HepG2 (cell line): ENCODE data around the gene MCAT. TPM values are rescaled to one million over a fixed set of nuclear protein-coding genes. Genes with fewer than 3 reads are reported as not detected.

ENCODE experiments used
- ATAC-seq: fragments of 200-7000 bp; cut with Tn5 transposase; 3 replicates; pipeline ENCODE4 v1.9.1; 2020; ENCODE audit warnings: mild to moderate bottlenecking, moderate library complexity
- BruUV-seq: library from RNA; stranded (reverse); fragments of 400-500 nt; replicated peaks from 2 replicates; lab custom pipeline; 2021; lab: Mats Ljungman, UMichigan
- CTCF ChIA-PET: fragments of 300-600 bp; formaldehyde crosslinking; extraction: SDS; loops from one replicate; lab custom pipeline; 2021; ENCODE audit warnings: low total read pairs, inconsistent platforms, low intra/inter-chr PET ratio; lab: Yijun Ruan, JAX
- POLR2A ChIA-PET: fragments of 350-600 bp; sonication (Branson Sonifier 250); formaldehyde crosslinking; loops from one replicate; lab custom pipeline; 2020; ENCODE audit warnings: antibody characterized with exemption, inconsistent platforms; lab: Yijun Ruan, JAX
- DNase-seq: peaks from one replicate; pipeline ENCODE4 v3.0.0-alpha.2; 2015; ENCODE audit warnings: low spot score
- FAIRE-seq: peaks from 3 replicates; lab custom pipeline; 2011; peaks lifted over from hg19 to GRCh38; lab: Jason Lieb, UNC
- H2AFZ ChIP-seq: one replicate; pipeline ENCODE4 v1.6.1; 2011; ENCODE audit warnings: low read length, inconsistent platforms
- H3K27ac ChIP-seq: fragments of 300-600 bp; 3 replicates; pipeline ENCODE4 v1.8.0; 2011; ENCODE audit warnings: mixed run types, mild to moderate bottlenecking, mixed read lengths, low read length, inconsistent platforms; ENCODE audit not compliant: insufficient read depth; ENCODE audit errors: extremely low read length
- H3K27me3 ChIP-seq, 2 experiments: fragments of 200-600 bp in 1 of 2; 2 replicates in 1 of 2; 3 replicates in 1 of 2; pipeline versions ENCODE4 v1.6.0 to v1.8.0; 2011; ENCODE audit warnings: low read length in 2 of 2, mild to moderate bottlenecking in 2 of 2, moderate library complexity in 2 of 2, inconsistent platforms in 1 of 2; ENCODE audit not compliant: insufficient read depth in 2 of 2, control insufficient read depth in 1 of 2
- H3K36me3 ChIP-seq, 2 experiments: fragments of 200-600 bp in 1 of 2; replicated peaks in 1 of 2; 2 replicates in 1 of 2; 3 replicates in 1 of 2; pipeline versions ENCODE4 v1.5.1 to v1.8.0; 2011; ENCODE audit warnings: low read length in 2 of 2, inconsistent platforms in 1 of 2; ENCODE audit not compliant: insufficient read depth in 2 of 2, control insufficient read depth in 1 of 2
- H3K4me1 ChIP-seq: 2 replicates; pipeline ENCODE4 v1.5.1; 2012; ENCODE audit warnings: low read length, inconsistent platforms; ENCODE audit not compliant: insufficient read depth
- H3K4me2 ChIP-seq: 2 replicates; pipeline ENCODE4 v1.6.0; 2011; ENCODE audit warnings: low read depth, low read length, inconsistent platforms
- H3K4me3 ChIP-seq, 3 experiments: fragments of 200-600 bp in 1 of 3; sonication (generic), shearing (Covaris generic) in 1 of 3; replicated peaks in 1 of 3; 2 replicates each; pipeline ENCODE4 v1.5.1; 2011 to 2016; ENCODE audit warnings: low read length in 3 of 3, inconsistent platforms in 2 of 3, low read depth in 2 of 3, mild to moderate bottlenecking in 2 of 3, control low read depth in 1 of 3, mixed read lengths in 1 of 3; ENCODE audit not compliant: insufficient read depth in 1 of 3
- H3K79me2 ChIP-seq: one replicate; pipeline ENCODE4 v1.6.1; 2011; ENCODE audit warnings: low read length, inconsistent platforms; ENCODE audit not compliant: insufficient read depth
- H3K9ac ChIP-seq: 2 replicates; pipeline ENCODE4 v1.6.0; 2011; ENCODE audit warnings: mild to moderate bottlenecking, low read depth, low read length, inconsistent platforms; ENCODE audit not compliant: insufficient read depth
- H3K9me3 ChIP-seq: 2 replicates; pipeline ENCODE4 v1.5.1; 2012; ENCODE audit warnings: mild to moderate bottlenecking, low read length
- H4K20me1 ChIP-seq: 2 replicates; pipeline ENCODE4 v1.6.0; 2011; ENCODE audit warnings: inconsistent platforms, mild to moderate bottlenecking, low read length, moderate library complexity; ENCODE audit not compliant: insufficient read depth
- EZH2 ChIP-seq: conservative IDR thresholded peaks from 2 replicates; pipeline ENCODE4 v1.6.1; 2012; ENCODE audit warnings: mild to moderate bottlenecking, low read depth, low read length, moderate library complexity
- MAFG ChIP-seq: sonication (generic); formaldehyde crosslinking; IDR thresholded peaks from 2 replicates; pipeline ENCODE4 v1.5.1; 2020; ENCODE audit warnings: mild to moderate bottlenecking, missing genetic modification reagents
- MEIS1 ChIP-seq: sonication (generic); formaldehyde crosslinking; IDR thresholded peaks from 2 replicates; pipeline ENCODE4 v1.9.0; 2021; ENCODE audit warnings: mild to moderate bottlenecking, missing genetic modification reagents, moderate library complexity, borderline replicate concordance
- SP2 ChIP-seq: sonication (generic); formaldehyde crosslinking; IDR thresholded peaks from 2 replicates; pipeline ENCODE4 v1.5.1; 2020; ENCODE audit warnings: mild to moderate bottlenecking, missing genetic modification reagents
- ZBTB21 ChIP-seq: sonication (generic); formaldehyde crosslinking; IDR thresholded peaks from 2 replicates; pipeline ENCODE4 v1.4.0; 2020; ENCODE audit warnings: missing genetic modification reagents
- ZFP62 ChIP-seq: sonication (generic); formaldehyde crosslinking; IDR thresholded peaks from 2 replicates; pipeline ENCODE4 v1.4.0; 2020; ENCODE audit warnings: missing genetic modification reagents
- ZNF343 ChIP-seq: sonication (generic); formaldehyde crosslinking; IDR thresholded peaks from 2 replicates; pipeline ENCODE4 v1.4.0; 2020; ENCODE audit warnings: mild to moderate bottlenecking, missing genetic modification reagents
- ZNF558 ChIP-seq: sonication (generic); formaldehyde crosslinking; IDR thresholded peaks from 2 replicates; pipeline ENCODE4 v1.9.0; 2022; ENCODE audit warnings: mild to moderate bottlenecking, missing genetic modification reagents, borderline replicate concordance
- ZNF878 ChIP-seq: sonication (generic); formaldehyde crosslinking; IDR thresholded peaks from 2 replicates; pipeline ENCODE4 v1.8.1; 2023; ENCODE audit warnings: mild to moderate bottlenecking, missing genetic modification reagents, moderate library complexity
- WGBS: methylation state at CpG from one replicate; pipeline ENCODE4 v1.1.6; 2017; ENCODE audit warnings: low lambda C conversion rate; 5-methylcytosine and 5-hydroxymethylcytosine counted together
- in situ Hi-C: cut with HindIII; loops from 2 replicates; pipeline ENCODE4 v1.10.0; 2017; ENCODE audit warnings: low pct_unique_long_range_greater_than_20kb; ENCODE audit not compliant: extremely low pct_ligation_motif_present
- intact Hi-C: fragments of 100-400 bp; cut with micrococcal nuclease; formaldehyde crosslinking; loops from one replicate; pipeline ENCODE4 v1.10.0; 2022; ENCODE audit not compliant: unreplicated experiment
- polyA plus RNA-seq, 8 experiments: library from polyadenylated mRNA; depleted of rRNA in 3 of 8; stranded (reverse) in 7 of 8; unstranded in 1 of 8; fragments of >200 nt; fragmentation: Illumina TruSeq in 4 of 8; extraction: Trizol in 4 of 8; gene quantifications; 2 replicates each; pipeline versions ENCODE4 v1.2.1 to v1.2.3, GENCODE V29; 2011 to 2016; ENCODE audit warnings: low read depth in 4 of 8, missing spikeins in 1 of 8, mixed read lengths in 1 of 8; ENCODE audit not compliant: insufficient read depth in 1 of 8
- total RNA-seq, 5 experiments: library from RNA; depleted of rRNA; stranded (reverse); fragments of >200 nt; fragmentation: Illumina TruSeq; extraction: Trizol; gene quantifications; 2 replicates each; pipeline ENCODE4 v1.2.3, GENCODE V29; 2016; ENCODE audit warnings: low read depth in 1 of 5
- TF ChIP-seq, protein P1 (sequence below): sonication (generic); formaldehyde crosslinking; conservative IDR thresholded peaks from 2 replicates; pipeline ENCODE4 v1.5.0; 2020; ENCODE audit warnings: missing genetic modification reagents
- TF ChIP-seq, protein P2 (sequence below): sonication (generic); formaldehyde crosslinking; IDR thresholded peaks from 2 replicates; pipeline ENCODE4 v1.8.0; 2022; ENCODE audit warnings: mild to moderate bottlenecking, missing genetic modification reagents, moderate library complexity
- TF ChIP-seq, protein P3 (sequence below): sonication (generic); formaldehyde crosslinking; IDR thresholded peaks from 2 replicates; pipeline ENCODE4 v1.4.0; 2020; ENCODE audit warnings: missing genetic modification reagents
- TF ChIP-seq, protein P4 (sequence below): IDR thresholded peaks from 2 replicates; pipeline ENCODE4 v1.6.1; 2016; ENCODE audit warnings: low read depth, control low read depth

The MCAT gene
- total and polyA plus RNA-seq, 2 of the 13 experiments (the other 11 are each of a cell fraction or from before 2014, with no cell fraction given) = 9.3 to 16.7 TPM

DNA sequence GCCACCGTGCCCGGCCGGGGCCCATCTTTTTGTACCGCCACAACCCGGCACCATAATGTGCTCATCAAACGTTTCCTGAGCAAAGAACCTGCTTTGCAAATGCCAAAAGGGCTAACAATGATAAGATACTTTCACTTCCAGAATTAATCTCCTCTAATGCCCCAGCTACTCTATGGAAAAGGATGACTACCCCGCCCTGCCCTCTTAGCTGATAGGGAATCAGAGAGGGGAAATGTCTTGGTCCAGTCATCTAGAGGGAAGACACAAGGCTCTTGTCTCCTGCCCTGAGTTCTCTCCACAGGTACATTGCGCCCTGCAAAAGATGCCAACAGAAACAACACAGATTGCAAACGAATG is 54.6 kb downstream of the MCAT start:
- FAIRE-seq (no peak), DNase-seq (no peak), ATAC-seq (no peak)
- POLR2A ChIA-PET = no interaction called here
- H4K20me1 ChIP-seq = no peaks in the 10 kb centered on the region
- H2AFZ ChIP-seq = peak overlapping the region; percentile 75
- BruUV-seq = no TSS peak
- no peak overlapping the region for H3K27ac ChIP-seq
- H3K4me3 ChIP-seq = peak overlapping the region; percentile 86 to 91 (median 90)
- H3K9me3 ChIP-seq = no peaks in the 10 kb centered on the region
- 62% methylated on average over 9 of the region's 9 CpGs for WGBS
- peaks cover 20% of the 10 kb centered on the region for H3K4me1 ChIP-seq
- in situ Hi-C loops (no loop called here), intact Hi-C loops (no loop called here)
- TF ChIP-seq ZNF878 (CRISPR knock-in tag) (no peak), MAFG (CRISPR knock-in tag) (no peak), SP2 (CRISPR knock-in tag) (no peak), ZNF558 (CRISPR knock-in tag) (no peak), ZFP62 (CRISPR knock-in tag) (no peak), ZNF343 (CRISPR knock-in tag) (no peak), ZBTB21 (CRISPR knock-in tag) (no peak), EZH2 (no peak), MEIS1 (no peak)
- TF ChIP-seq, protein P1, sequence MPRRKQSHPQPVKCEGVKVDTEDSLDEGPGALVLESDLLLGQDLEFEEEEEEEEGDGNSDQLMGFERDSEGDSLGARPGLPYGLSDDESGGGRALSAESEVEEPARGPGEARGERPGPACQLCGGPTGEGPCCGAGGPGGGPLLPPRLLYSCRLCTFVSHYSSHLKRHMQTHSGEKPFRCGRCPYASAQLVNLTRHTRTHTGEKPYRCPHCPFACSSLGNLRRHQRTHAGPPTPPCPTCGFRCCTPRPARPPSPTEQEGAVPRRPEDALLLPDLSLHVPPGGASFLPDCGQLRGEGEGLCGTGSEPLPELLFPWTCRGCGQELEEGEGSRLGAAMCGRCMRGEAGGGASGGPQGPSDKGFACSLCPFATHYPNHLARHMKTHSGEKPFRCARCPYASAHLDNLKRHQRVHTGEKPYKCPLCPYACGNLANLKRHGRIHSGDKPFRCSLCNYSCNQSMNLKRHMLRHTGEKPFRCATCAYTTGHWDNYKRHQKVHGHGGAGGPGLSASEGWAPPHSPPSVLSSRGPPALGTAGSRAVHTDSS (CRISPR knock-in tag) = no peak
- TF ChIP-seq, protein P2, sequence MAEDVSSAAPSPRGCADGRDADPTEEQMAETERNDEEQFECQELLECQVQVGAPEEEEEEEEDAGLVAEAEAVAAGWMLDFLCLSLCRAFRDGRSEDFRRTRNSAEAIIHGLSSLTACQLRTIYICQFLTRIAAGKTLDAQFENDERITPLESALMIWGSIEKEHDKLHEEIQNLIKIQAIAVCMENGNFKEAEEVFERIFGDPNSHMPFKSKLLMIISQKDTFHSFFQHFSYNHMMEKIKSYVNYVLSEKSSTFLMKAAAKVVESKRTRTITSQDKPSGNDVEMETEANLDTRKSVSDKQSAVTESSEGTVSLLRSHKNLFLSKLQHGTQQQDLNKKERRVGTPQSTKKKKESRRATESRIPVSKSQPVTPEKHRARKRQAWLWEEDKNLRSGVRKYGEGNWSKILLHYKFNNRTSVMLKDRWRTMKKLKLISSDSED (CRISPR knock-in tag) = no peak
- TF ChIP-seq, protein P3, sequence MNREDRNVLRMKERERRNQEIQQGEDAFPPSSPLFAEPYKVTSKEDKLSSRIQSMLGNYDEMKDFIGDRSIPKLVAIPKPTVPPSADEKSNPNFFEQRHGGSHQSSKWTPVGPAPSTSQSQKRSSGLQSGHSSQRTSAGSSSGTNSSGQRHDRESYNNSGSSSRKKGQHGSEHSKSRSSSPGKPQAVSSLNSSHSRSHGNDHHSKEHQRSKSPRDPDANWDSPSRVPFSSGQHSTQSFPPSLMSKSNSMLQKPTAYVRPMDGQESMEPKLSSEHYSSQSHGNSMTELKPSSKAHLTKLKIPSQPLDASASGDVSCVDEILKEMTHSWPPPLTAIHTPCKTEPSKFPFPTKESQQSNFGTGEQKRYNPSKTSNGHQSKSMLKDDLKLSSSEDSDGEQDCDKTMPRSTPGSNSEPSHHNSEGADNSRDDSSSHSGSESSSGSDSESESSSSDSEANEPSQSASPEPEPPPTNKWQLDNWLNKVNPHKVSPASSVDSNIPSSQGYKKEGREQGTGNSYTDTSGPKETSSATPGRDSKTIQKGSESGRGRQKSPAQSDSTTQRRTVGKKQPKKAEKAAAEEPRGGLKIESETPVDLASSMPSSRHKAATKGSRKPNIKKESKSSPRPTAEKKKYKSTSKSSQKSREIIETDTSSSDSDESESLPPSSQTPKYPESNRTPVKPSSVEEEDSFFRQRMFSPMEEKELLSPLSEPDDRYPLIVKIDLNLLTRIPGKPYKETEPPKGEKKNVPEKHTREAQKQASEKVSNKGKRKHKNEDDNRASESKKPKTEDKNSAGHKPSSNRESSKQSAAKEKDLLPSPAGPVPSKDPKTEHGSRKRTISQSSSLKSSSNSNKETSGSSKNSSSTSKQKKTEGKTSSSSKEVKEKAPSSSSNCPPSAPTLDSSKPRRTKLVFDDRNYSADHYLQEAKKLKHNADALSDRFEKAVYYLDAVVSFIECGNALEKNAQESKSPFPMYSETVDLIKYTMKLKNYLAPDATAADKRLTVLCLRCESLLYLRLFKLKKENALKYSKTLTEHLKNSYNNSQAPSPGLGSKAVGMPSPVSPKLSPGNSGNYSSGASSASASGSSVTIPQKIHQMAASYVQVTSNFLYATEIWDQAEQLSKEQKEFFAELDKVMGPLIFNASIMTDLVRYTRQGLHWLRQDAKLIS (CRISPR knock-in tag) = no peak
- TF ChIP-seq, protein P4, sequence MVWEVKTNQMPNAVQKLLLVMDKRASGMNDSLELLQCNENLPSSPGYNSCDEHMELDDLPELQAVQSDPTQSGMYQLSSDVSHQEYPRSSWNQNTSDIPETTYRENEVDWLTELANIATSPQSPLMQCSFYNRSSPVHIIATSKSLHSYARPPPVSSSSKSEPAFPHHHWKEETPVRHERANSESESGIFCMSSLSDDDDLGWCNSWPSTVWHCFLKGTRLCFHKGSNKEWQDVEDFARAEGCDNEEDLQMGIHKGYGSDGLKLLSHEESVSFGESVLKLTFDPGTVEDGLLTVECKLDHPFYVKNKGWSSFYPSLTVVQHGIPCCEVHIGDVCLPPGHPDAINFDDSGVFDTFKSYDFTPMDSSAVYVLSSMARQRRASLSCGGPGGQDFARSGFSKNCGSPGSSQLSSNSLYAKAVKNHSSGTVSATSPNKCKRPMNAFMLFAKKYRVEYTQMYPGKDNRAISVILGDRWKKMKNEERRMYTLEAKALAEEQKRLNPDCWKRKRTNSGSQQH (CRISPR knock-in tag) = no peak
- H3K79me2 ChIP-seq = no peaks in the 10 kb centered on the region
- no peaks in the 10 kb centered on the region for H3K27me3 ChIP-seq
- peak overlapping the region; percentile 88 for H3K4me2 ChIP-seq
- CTCF ChIA-PET = no interaction called here
- H3K36me3 ChIP-seq = no peaks in the 10 kb centered on the region
- peak overlapping the region; percentile 62 for H3K9ac ChIP-seq
